ENCODE data around the gene MAML2. TPM values are rescaled to one million over a fixed set of nuclear protein-coding genes. Genes with fewer than 3 reads are reported as not detected.

MAML2 gene
- total RNA-seq, 4 donors from 2014 or later, result 34.2 to 49.8 (median 44.4) TPM

- no peak for ATAC-seq (ENCODE audit: low FRiP score)
These were observed 263.3 kb downstream of the MAML2 start for GRCh38 chr11:96079691-96080090.

GRCh38 chr11:96075532-96075959, 267.4 kb downstream of the MAML2 start:
- DNase-seq (ENCODE audit: low spot score), result no peak
- TF ChIP-seq, protein P1, sequence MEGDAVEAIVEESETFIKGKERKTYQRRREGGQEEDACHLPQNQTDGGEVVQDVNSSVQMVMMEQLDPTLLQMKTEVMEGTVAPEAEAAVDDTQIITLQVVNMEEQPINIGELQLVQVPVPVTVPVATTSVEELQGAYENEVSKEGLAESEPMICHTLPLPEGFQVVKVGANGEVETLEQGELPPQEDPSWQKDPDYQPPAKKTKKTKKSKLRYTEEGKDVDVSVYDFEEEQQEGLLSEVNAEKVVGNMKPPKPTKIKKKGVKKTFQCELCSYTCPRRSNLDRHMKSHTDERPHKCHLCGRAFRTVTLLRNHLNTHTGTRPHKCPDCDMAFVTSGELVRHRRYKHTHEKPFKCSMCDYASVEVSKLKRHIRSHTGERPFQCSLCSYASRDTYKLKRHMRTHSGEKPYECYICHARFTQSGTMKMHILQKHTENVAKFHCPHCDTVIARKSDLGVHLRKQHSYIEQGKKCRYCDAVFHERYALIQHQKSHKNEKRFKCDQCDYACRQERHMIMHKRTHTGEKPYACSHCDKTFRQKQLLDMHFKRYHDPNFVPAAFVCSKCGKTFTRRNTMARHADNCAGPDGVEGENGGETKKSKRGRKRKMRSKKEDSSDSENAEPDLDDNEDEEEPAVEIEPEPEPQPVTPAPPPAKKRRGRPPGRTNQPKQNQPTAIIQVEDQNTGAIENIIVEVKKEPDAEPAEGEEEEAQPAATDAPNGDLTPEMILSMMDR (IDR thresholded peaks at IDR 0.05), result no peak
- ATAC-seq (ENCODE audit: low FRiP score), result no peak

More at GRCh38 chr11:96079691-96080090, 263.3 kb downstream of the MAML2 start:
- DNase-seq (ENCODE audit: low spot score), result no peak
- TF ChIP-seq, protein P1 (IDR thresholded peaks at IDR 0.05), result no peak

DNA sequence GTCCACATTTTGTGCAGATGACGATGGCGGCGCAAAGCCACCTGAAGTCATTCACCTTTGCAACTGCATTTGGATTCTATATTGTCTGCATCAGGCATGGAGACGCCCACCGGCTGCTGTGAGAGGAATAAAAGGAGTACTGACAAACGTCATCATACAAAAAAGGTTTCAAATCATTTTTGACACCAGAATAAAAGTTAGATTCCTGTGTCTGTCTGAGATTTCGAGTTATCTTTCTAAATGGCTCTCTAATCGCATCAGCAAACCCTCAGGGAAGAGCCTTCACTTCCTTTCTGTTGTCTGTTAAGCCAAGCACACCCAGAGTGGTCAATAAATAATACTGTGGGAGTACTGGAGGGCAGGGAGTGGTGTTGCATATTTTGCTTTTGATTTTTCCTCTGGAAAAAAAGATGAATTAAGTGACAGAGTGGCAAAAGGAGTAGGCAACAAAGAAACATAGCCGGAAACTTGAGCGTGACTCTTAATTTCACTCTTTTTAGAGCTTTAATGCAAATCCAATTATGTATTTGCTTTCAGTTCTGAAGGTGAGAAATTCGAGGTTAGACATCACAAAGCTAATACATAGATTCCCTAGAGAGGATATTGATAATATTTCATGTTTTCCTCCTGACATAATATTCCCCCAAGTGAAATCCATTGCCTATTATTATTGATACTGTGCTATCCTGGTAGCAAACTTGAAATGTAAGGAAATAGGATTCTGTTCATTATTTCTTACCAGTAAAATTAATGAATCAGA, 268.3 kb downstream of the MAML2 start:
- DNase-seq (ENCODE audit: low spot score) (no peak), ATAC-seq (ENCODE audit: low FRiP score) (peak; percentile 42)
- TF ChIP-seq, protein P1 (IDR thresholded peaks at IDR 0.05), result no peak

- ATAC-seq (ENCODE audit: low FRiP score), result no peak
- no peak for DNase-seq (ENCODE audit: low spot score)
- TF ChIP-seq, protein P1 (IDR thresholded peaks at IDR 0.05), result no peak
These were observed 269.5 kb downstream of the MAML2 start for GRCh38 chr11:96073536-96073935.

GRCh38 chr11:96072592-96072991, 270.4 kb downstream of the MAML2 start:
- TF ChIP-seq, protein P1 (IDR thresholded peaks at IDR 0.05), result no peak
- DNase-seq (ENCODE audit: low spot score) (no peak), ATAC-seq (ENCODE audit: low FRiP score) (no peak)

- DNase-seq (ENCODE audit: low spot score) (no peak), ATAC-seq (ENCODE audit: low FRiP score) (no peak)
- TF ChIP-seq, protein P1 (IDR thresholded peaks at IDR 0.05), result no peak
These were observed 272.5 kb downstream of the MAML2 start for GRCh38 chr11:96070453-96070852.

DNA sequence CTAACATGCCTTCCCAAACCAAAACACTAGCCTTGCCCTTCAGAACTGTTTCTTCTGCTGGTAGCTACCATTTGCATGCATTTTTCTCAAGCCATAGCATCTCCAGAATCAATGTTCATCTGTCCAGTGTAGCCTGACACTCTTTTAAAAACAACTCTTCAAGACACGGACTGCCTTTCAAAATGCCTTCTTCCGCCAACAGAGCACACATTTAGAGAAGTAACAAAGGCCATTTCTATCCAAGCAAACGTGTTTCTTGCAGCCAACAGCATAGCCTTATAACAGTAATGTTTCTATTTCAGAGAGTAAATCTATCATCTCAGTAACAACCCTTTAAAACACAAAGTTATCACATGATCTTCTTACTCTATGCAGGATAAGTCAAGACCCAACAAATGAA, 275.8 kb downstream of the MAML2 start:
- TF ChIP-seq, protein P1 (IDR thresholded peaks at IDR 0.05), result no peak
- ATAC-seq (ENCODE audit: low FRiP score) (no peak), DNase-seq (ENCODE audit: low spot score) (no peak)

Measured in omental fat pad (tissue), 4 donors.